ENCODE data around the gene CSTF3.

DNA sequence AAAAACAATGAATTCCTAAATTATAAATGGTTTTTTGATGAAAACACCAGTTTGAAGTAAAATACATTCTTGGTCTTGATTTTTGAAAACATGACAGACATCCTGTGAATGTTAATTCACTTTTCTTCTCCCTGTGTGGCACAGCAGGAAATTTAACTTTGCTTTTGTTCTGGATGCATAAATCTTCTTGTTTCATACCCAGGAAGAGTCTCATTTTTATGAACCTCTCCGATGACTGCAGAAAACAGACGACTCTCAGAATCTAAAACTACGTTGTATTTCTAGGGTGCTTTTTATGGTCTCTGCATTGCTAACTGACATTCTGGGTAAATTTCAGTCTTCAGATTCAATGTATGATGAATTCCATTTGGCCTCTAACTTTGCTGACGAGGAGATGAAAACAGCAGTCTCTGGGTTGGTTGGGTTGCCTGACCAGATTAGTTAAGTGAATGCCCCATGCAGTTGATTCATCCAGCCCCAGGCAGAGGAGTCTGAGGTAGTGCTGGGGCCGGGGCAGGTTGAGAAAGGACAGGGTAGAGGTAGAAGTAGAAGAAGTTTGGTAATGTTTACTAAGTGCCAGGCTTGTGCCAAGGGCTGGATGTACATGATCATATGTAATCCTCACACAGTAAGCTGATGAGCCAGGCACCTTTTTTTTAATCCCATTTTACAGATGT lies 101.8 kb downstream of the CSTF3 start:
- TF ChIP-seq POLR2A (IDR thresholded peaks at IDR 0.05; ENCODE audit: low read depth, low read length) = no peak
- no peak for TF ChIP-seq CHD1 (IDR thresholded peaks at IDR 0.05; ENCODE audit: low read depth, low read length)
- no peak for TF ChIP-seq CTCF (conservative IDR thresholded peaks at IDR 0.05; ENCODE audit: low read depth, low read length)
- no peak for TF ChIP-seq USF2 (IDR thresholded peaks at IDR 0.05; ENCODE audit: low read depth, low read length)
- TF ChIP-seq SMC3 (IDR thresholded peaks at IDR 0.05; ENCODE audit: low read depth, low read length) = no peak
- no peak for TF ChIP-seq CEBPB (IDR thresholded peaks at IDR 0.05; ENCODE audit: low read depth, low read length)
- TF ChIP-seq MAFK (IDR thresholded peaks at IDR 0.05; ENCODE audit: low read depth, low read length) = no peak
- no peak for TF ChIP-seq RCOR1 (IDR thresholded peaks at IDR 0.05; ENCODE audit: insufficient replicate concordance, low read length)
- TF ChIP-seq RAD21 (IDR thresholded peaks at IDR 0.05; ENCODE audit: low read length) = no peak
- TF ChIP-seq NFE2L2 (IDR thresholded peaks at IDR 0.05; ENCODE audit: low read depth, low read length) = no peak
- TF ChIP-seq MAZ (IDR thresholded peaks at IDR 0.05; ENCODE audit: borderline replicate concordance, low read depth, low read length) = no peak
- TF ChIP-seq RFX5 (IDR thresholded peaks at IDR 0.05; ENCODE audit: low read depth, low read length) = no peak
